Subcutaneous adipose tissue (tissue), 4 donors: Measurements from ENCODE around the gene LRP4. TPM values are rescaled to one million over a fixed set of nuclear protein-coding genes. Genes with fewer than 3 reads are reported as not detected.

Experiments
- total RNA-seq, 4 donors: library from RNA; depleted of rRNA; stranded (reverse); fragments of >200 nt; gene quantifications; one replicate each; pipeline ENCODE4 v1.1.0, GENCODE V29; 2016
- TF ChIP-seq, protein P1 (sequence below): fragments of 450-650 bp; IDR thresholded peaks from one replicate; pipeline ENCODE4 v1.5.1; 2016; ENCODE audit warnings: low read depth, mild to moderate bottlenecking, control low read depth, antibody characterized with exemption, moderate library complexity

LRP4 gene
- total RNA-seq, 4 donors from 2014 or later: 2.9 to 5.1 (median 3.8) TPM

DNA sequence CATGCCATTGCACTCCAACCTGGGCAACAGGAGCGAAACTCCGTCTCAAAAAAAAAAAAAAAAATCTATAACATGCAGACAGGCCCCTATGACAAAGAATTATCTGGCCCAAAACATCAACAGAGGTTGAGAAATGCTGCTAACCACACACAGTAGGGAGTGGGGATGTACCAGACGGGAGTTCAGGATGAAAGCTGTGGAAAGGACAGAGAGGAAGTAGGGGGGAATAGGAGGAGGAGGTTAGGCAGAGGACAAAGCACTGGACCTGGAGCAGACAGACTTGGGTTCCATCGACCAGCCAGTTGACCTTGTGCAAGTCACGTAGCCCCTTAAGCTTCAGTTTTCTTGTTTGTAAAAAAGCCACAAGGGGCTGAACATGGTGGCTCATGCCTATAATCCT lies 12.5 kb downstream of the LRP4 start:
- TF ChIP-seq, protein P1, sequence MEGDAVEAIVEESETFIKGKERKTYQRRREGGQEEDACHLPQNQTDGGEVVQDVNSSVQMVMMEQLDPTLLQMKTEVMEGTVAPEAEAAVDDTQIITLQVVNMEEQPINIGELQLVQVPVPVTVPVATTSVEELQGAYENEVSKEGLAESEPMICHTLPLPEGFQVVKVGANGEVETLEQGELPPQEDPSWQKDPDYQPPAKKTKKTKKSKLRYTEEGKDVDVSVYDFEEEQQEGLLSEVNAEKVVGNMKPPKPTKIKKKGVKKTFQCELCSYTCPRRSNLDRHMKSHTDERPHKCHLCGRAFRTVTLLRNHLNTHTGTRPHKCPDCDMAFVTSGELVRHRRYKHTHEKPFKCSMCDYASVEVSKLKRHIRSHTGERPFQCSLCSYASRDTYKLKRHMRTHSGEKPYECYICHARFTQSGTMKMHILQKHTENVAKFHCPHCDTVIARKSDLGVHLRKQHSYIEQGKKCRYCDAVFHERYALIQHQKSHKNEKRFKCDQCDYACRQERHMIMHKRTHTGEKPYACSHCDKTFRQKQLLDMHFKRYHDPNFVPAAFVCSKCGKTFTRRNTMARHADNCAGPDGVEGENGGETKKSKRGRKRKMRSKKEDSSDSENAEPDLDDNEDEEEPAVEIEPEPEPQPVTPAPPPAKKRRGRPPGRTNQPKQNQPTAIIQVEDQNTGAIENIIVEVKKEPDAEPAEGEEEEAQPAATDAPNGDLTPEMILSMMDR: no peak

DNA sequence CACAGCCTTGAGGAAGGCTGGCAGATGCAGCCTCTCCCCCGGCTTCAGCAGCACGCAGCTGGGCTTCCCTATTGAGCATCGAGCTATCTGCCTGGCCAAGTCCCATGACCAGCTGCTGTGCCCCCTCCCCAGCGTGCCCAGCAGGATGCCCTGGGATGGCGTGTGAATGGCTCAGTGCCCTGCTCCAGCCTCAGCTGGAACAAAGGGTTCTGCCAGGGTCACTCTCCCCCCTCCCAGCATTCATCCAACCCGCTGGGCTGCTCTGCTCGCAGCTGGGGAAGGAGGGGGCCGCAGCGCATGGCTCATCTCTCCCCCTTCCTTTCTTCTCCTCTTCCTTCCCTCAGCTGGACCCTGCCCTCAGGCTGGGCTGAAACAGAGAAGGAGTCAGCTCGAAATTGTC lies 14.5 kb downstream of the LRP4 start:
- TF ChIP-seq, protein P1: no peak

DNA sequence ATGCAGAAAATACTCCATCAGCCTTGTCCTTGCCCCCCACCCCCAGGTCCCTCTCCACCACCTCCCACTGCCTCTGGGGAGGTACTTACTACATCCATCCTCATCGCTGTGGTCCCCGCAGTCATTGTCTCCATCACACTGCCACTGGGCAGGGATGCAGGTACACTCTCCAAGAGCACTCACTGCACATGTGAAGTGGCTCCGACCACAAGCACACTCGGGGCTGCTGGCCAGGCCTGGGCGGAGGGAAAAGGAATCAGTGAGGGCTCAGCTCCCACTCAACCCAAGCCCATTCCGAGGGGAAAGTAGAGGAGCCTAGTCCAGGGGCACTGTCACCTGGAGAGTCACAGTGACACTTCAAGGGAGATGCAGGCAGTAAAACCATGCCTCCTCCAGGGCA lies 15.7 kb downstream of the LRP4 start:
- TF ChIP-seq, protein P1: no peak

DNA sequence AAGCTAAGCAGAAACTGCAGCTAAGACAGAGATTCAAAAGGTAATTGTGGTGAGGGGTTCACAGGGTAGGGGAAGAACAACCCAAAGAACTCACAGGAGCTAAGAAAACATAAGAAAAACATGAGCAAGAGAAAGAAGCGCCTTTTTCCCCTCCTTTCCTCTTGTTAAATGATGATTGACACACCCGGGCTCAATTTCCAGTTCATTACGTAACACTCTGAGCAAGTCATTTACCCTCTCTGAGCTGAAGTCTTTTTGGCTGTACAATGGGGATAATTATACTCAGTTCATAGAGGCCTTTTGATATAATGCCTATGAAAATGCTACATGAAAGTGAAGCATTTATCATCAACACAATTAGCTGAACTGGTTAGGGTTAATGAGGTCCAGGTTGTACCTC lies 17.2 kb downstream of the LRP4 start:
- TF ChIP-seq, protein P1: no peak

DNA sequence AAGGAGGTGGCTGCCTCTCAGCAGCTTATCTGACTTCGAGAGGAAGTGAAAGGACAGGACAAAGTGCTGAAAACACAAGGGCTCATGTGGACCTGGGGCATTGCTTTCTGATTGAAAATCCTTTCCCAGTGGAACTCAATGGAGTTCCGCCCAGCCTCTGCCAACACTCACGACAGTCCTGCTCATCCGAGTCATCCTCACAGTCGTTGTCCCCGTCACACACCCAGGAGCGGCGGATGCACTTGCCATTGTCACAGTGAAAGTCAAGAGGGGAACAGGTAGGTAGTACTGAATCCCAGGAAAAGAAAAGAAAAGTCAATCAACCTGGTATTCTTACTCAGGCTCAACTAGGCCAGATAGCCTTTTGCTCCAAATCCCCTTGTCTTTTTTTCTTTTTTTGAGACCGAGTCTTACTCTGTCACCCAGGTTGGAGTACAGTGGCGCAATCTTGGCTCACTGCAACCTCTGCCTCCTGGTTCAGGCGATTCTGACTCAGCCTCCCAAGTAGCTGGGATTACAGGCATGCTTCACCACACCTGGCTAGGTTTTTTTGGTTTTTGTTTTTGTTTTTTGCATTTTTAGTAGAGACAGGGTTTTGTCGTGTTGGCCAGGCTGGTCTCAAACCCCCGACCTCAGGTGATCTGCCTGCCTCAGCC lies 18.1 kb downstream of the LRP4 start:
- TF ChIP-seq, protein P1: no peak

DNA sequence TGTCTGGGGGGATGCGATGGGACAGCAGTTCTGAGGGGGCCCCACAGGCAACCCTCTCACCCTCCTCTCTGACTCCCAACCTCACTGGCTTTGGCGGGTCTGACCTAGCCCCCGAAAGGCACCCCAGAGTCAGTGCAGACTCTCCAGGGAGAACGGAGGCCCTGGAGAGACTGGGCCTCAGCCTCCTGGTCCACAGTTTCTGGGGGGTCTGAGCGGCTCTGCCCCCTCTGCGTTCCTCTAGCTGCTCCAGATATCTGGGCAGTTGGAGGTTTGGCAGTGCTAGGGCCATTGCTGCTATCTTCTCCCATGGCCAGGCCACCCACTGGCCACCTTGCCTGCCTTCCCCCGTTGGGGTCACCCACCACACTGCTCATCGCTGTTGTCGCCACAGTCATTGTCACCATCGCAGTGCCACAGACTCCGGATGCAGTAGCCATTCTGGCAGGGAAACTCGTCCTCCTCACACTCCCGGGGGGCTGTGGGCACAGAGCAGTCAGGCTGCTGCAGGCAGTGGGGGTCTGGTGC lies 18.8 kb downstream of the LRP4 start:
- TF ChIP-seq, protein P1: no peak

DNA sequence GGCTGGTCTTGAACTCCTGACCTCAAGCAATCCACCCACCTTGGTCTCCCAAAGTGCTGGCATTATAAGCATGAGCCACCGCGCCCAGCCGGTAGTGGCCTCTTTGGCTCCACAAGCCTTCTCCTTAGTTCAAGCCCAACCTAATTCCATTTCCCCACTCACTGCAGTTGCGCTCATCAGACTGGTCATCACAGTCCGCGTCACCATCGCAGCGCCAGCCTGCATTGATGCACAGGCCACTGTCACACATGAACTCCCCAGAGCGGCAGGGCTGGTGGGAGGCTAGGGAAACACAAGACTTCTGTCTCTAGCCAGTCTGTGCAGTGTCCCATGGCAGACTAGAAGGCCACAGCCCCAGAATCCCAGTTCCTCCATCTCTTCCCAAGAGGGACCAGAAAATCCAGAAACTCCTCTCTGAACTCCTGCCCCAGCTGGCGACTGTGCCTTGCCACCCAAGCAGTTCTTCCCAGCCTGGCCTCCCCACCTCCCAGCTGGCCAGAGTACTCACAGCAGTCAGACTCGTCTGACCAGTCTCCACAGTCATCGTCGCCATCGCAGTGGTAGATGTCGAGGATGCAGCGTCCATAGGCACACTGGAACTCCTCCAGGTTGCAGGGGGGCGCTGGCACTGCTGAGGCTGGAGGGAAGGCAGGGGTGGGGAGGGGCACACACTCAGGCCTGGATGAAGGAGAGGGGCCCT lies 19.8 kb downstream of the LRP4 start:
- TF ChIP-seq, protein P1: no peak
